ENCODE results near the gene ABCB4.

The ABCB4 gene

GRCh38 chr7:87475359-87476178, at the start of gene ABCB4:
TSS of gene ABCB4 (minus strand) at chr7:87475680. CDS start at chr7:87475465, 215 bp downstream.
- FAIRE-seq, result no peak

- FAIRE-seq, result no peak
Measured at GRCh38 chr7:87518735-87519134, 43.3 kb upstream of the ABCB4 start.

- FAIRE-seq, result no peak
Measured at GRCh38 chr7:87517891-87518290, 42.4 kb upstream of the ABCB4 start.

- no peak for FAIRE-seq
Measured at GRCh38 chr7:87517136-87517815, 41.8 kb upstream of the ABCB4 start.

GRCh38 chr7:87513735-87514335, 38.4 kb upstream of the ABCB4 start:
- no peak for FAIRE-seq

GRCh38 chr7:87512906-87513305, 37.4 kb upstream of the ABCB4 start:
- no peak for FAIRE-seq

GRCh38 chr7:87511510-87511909, 36.0 kb upstream of the ABCB4 start:
- FAIRE-seq, result no peak

- no peak for FAIRE-seq
Measured at GRCh38 chr7:87510411-87510875, 35.0 kb upstream of the ABCB4 start.

GRCh38 chr7:87507446-87507845, 32.0 kb upstream of the ABCB4 start:
- no peak for FAIRE-seq

- peak; percentile 45 for FAIRE-seq
Measured at GRCh38 chr7:87506246-87507180, 31.0 kb upstream of the ABCB4 start.

- FAIRE-seq, result no peak
Measured at GRCh38 chr7:87505557-87506245, 30.2 kb upstream of the ABCB4 start.

GRCh38 chr7:87505122-87505521, 29.6 kb upstream of the ABCB4 start:
- no peak for FAIRE-seq

- FAIRE-seq, result no peak
Measured at GRCh38 chr7:87499494-87499893, 24.0 kb upstream of the ABCB4 start.

- no peak for FAIRE-seq
Measured at GRCh38 chr7:87498893-87499292, 23.4 kb upstream of the ABCB4 start.

- no peak for FAIRE-seq
Measured at GRCh38 chr7:87497482-87497881, 22.0 kb upstream of the ABCB4 start.

- FAIRE-seq, result no peak
Measured at GRCh38 chr7:87495366-87495765, 19.9 kb upstream of the ABCB4 start.

GRCh38 chr7:87494454-87494853, 19.0 kb upstream of the ABCB4 start:
- no peak for FAIRE-seq

- no peak for FAIRE-seq
Measured at GRCh38 chr7:87483131-87483530, 7.7 kb upstream of the ABCB4 start.

- no peak for FAIRE-seq
Measured at GRCh38 chr7:87482115-87482514, 6.6 kb upstream of the ABCB4 start.

GRCh38 chr7:87480386-87480785, 4.9 kb upstream of the ABCB4 start:
- FAIRE-seq, result no peak

- FAIRE-seq, result no peak
Measured at GRCh38 chr7:87479951-87480350, 4.5 kb upstream of the ABCB4 start.

GRCh38 chr7:87476179-87476557, 688 bp upstream of the ABCB4 start:
- no peak for FAIRE-seq
